Measurements from ENCODE around the gene PFKP. TPM values are rescaled to one million over a fixed set of nuclear protein-coding genes. Genes with fewer than 3 reads are reported as not detected.

Gene PFKP
- total RNA-seq, 4 donors from 2014 or later: 22.4 to 45.4 (median 29.1) TPM

GRCh38 chr10:3150366-3150765 is 83.0 kb downstream of the PFKP start:
- H3K4me1 ChIP-seq: no peaks in the 10 kb centered on the region
- H3K27me3 ChIP-seq: no peaks in the 10 kb centered on the region
- no peak for DNase-seq (ENCODE audit: low spot score in 2 of 2)
- H3K27ac ChIP-seq: no peak overlapping the region
- H3K4me3 ChIP-seq: no peak overlapping the region
- H3K9me3 ChIP-seq: no peaks in the 10 kb centered on the region
- peaks cover 0 to 100% (median 28%) of the 10 kb centered on the region in 3 donors for H3K36me3 ChIP-seq
- TF ChIP-seq EP300 (IDR thresholded peaks at IDR 0.05) (no peak), CTCF (IDR thresholded peaks at IDR 0.05) (no peak), POLR2A (IDR thresholded peaks at IDR 0.05) (no peak)
- 89 to 94% methylated on average over 13 of the region's 13 CpGs for WGBS, 2 donors

GRCh38 chr10:3150961-3151360 is 83.6 kb downstream of the PFKP start:
- Histone ChIP-seq H3K4me1 (no peaks in the 10 kb centered on the region), H3K4me3 (no peak overlapping the region), H3K9me3 (no peaks in the 10 kb centered on the region), H3K27me3 (no peaks in the 10 kb centered on the region), H3K36me3 (peaks cover 0 to 100% (median 29%) of the 10 kb centered on the region in 3 donors), H3K27ac (no peak overlapping the region)
- TF ChIP-seq CTCF (IDR thresholded peaks at IDR 0.05) (no peak), EP300 (IDR thresholded peaks at IDR 0.05) (no peak), POLR2A (IDR thresholded peaks at IDR 0.05) (no peak)
- WGBS, 2 donors: 89 to 91% methylated on average over 14 of the region's 14 CpGs
- no peak for DNase-seq (ENCODE audit: low spot score in 2 of 2)

- 92 to 96% methylated on average over 12 to 13 of the region's 13 CpGs for WGBS, 2 donors
- DNase-seq (ENCODE audit: low spot score in 2 of 2): no peak
Observed at GRCh38 chr10:3151889-3152565, 84.7 kb downstream of the PFKP start.

GRCh38 chr10:3152566-3152935 is 85.2 kb downstream of the PFKP start:
- no peaks in the 10 kb centered on the region for H3K27me3 ChIP-seq
- H3K27ac ChIP-seq: no peak overlapping the region
- peaks cover 0 to 100% (median 20%) of the 10 kb centered on the region in 3 donors for H3K36me3 ChIP-seq
- H3K9me3 ChIP-seq: no peaks in the 10 kb centered on the region
- DNase-seq (ENCODE audit: low spot score in 2 of 2): no peak
- no peak for TF ChIP-seq EP300 (IDR thresholded peaks at IDR 0.05)
- 84 to 97% methylated on average over 8 to 9 of the region's 9 CpGs for WGBS, 2 donors
- H3K4me1 ChIP-seq: no peaks in the 10 kb centered on the region
- no peak overlapping the region for H3K4me3 ChIP-seq

More at GRCh38 chr10:3151889-3152565, 84.7 kb downstream of the PFKP start:
- no peak for TF ChIP-seq CTCF (IDR thresholded peaks at IDR 0.05)
- TF ChIP-seq EP300 (IDR thresholded peaks at IDR 0.05): no peak
- no peak for TF ChIP-seq POLR2A (IDR thresholded peaks at IDR 0.05)
- Histone ChIP-seq H3K36me3 (peaks cover 0 to 100% (median 25%) of the 10 kb centered on the region in 3 donors), H3K9me3 (no peaks in the 10 kb centered on the region), H3K4me1 (no peaks in the 10 kb centered on the region), H3K4me3 (no peak overlapping the region), H3K27ac (no peak overlapping the region), H3K27me3 (no peaks in the 10 kb centered on the region)

- WGBS, 2 donors: 91 to 94% methylated on average over 10 of the region's 10 CpGs
- H3K36me3 ChIP-seq: peaks cover 0 to 100% (median 26%) of the 10 kb centered on the region in 3 donors
Observed at GRCh38 chr10:3154666-3155065, 87.3 kb downstream of the PFKP start.

More at GRCh38 chr10:3154666-3155065, 87.3 kb downstream of the PFKP start:
- H3K4me3 ChIP-seq: no peak overlapping the region
- H3K27ac ChIP-seq: no peak overlapping the region
- no peaks in the 10 kb centered on the region for H3K9me3 ChIP-seq
- H3K4me1 ChIP-seq: no peaks in the 10 kb centered on the region
- no peaks in the 10 kb centered on the region for H3K27me3 ChIP-seq
- no peak for TF ChIP-seq POLR2A (IDR thresholded peaks at IDR 0.05)
- TF ChIP-seq EP300 (IDR thresholded peaks at IDR 0.05): no peak
- TF ChIP-seq CTCF (IDR thresholded peaks at IDR 0.05): no peak
- DNase-seq (ENCODE audit: low spot score in 2 of 2): no peak
